Right cardiac atrium (tissue), 5 donors: Measurements from ENCODE around the gene LAMA5. TPM values are rescaled to one million over a fixed set of nuclear protein-coding genes. Genes with fewer than 3 reads are reported as not detected.

Source experiments
- ATAC-seq, 2 donors: fragments of 200-7000 bp; cut with Tn5 transposase; one replicate each; pipeline versions ENCODE4 v1.8.0 to v1.9.1; 2020; ENCODE audit warnings: moderate library complexity in 2 of 2, mild to moderate bottlenecking in 1 of 2
- DNase-seq, 3 donors: peaks; one replicate each; pipeline ENCODE4 v3.0.0-alpha.2; 2020
- H3K27ac ChIP-seq: one replicate; pipeline ENCODE4 v1.5.1; 2013; ENCODE audit warnings: mild to moderate bottlenecking, low read length, control low read depth, moderate library complexity
- H3K27me3 ChIP-seq: one replicate; pipeline ENCODE4 v1.6.1; 2013; ENCODE audit not compliant: control insufficient read depth, insufficient read depth
- H3K4me1 ChIP-seq: one replicate; pipeline ENCODE4 v1.6.1; 2013; ENCODE audit warnings: low read length; ENCODE audit not compliant: control insufficient read depth, insufficient read depth
- H3K4me3 ChIP-seq: one replicate; pipeline ENCODE4 v1.5.1; 2013; ENCODE audit warnings: low read length, control low read depth
- H3K9me3 ChIP-seq: one replicate; pipeline ENCODE4 v1.6.1; 2013; ENCODE audit warnings: low read length; ENCODE audit not compliant: control insufficient read depth
- WGBS: extraction: QIAGEN DNeasy Blood & Tissue Kit; methylation state at CpG from one replicate; pipeline ENCODE4 v1.1.7; 2013; 5-methylcytosine and 5-hydroxymethylcytosine counted together
- intact Hi-C, 4 donors: fragments of 100-400 bp; cut with DNase I; formaldehyde crosslinking; loops; one replicate each; pipeline versions ENCODE4 v1.11.0 to v1.14.0; 2022 to 2023
- polyA plus RNA-seq: library from polyadenylated mRNA; stranded (reverse); fragments of 200-250 nt; gene quantifications from one replicate; pipeline ENCODE4 v1.2.3, GENCODE V29; 2013
- total RNA-seq, 4 donors: library from RNA; stranded (reverse); fragmentation: NEBNext Ultra II Directional; extraction: Animal tissue kit (Norgen Biotek cat#: 25700); gene quantifications; one replicate each; pipeline ENCODE4 v1.2.1, GENCODE V29; 2021
- donor health status: healthy with polysubstance abuse.
- donor health status: DM: no; HTN: yes; CAD: no.
- donor health status: DM: no; HTN: no; CAD: no.
- donor health status: DM: no; HTN: yes; CAD: no; lungs with severe emphysema.
- donor health status: DM: yes; HTN: yes; CAD: no.

LAMA5 gene
- total and polyA plus RNA-seq, 5 donors, result 77.4 to 97.9 (median 88.6) TPM

DNA sequence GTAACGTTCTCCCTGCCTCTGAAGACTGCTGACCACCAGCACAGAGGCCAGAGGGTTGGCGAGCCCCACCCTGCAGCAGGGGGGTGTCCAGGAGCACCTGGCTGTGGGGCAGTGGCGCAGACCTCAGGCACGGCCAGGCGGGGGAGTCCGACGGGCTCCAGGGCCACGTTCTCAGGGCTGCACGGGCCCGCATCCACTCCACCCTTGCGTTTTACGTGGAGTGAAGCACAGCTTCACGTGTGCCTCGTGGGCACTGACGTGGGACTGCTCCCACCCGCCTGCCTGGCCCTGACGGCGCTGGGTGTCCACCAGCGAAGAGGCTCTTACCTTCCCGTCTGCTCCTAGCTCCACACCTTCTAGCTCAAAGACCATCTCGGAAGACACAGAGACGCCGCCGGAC, 26.7 kb upstream of the LAMA5 start:
- Histone ChIP-seq H3K9me3 (no peaks in the 10 kb centered on the region), H3K4me3 (no peak overlapping the region), H3K27ac (no peak overlapping the region), H3K27me3 (no peaks in the 10 kb centered on the region), H3K4me1 (no peaks in the 10 kb centered on the region)
- 90% methylated on average over 24 of the region's 24 CpGs for whole genome bisulfite sequencing
- no peak for ATAC-seq
- intact Hi-C loops, result no loop called here
- DNase-seq, result no peak

DNA sequence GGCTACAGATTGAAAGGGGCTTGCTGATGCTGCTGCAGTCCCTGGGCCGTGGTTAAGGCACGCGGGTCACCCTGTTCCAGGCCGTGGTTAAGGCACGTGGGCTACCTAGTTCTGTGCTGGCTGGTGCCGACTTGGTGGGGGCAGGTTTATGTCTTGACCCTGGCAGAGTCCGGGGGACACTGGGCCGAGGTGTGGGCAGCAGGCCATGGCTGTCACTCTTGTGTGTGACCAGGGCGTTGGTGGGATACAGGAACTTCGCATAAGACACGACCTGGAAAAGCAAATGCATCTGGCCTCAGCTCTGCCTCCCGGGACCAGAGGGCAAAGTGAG, 26.2 kb upstream of the LAMA5 start:
- DNase-seq (no peak), ATAC-seq (no peak)
- Histone ChIP-seq H3K4me1 (no peaks in the 10 kb centered on the region), H3K9me3 (no peaks in the 10 kb centered on the region), H3K4me3 (no peak overlapping the region), H3K27ac (no peak overlapping the region), H3K27me3 (no peaks in the 10 kb centered on the region)
- intact Hi-C loops, result no loop called here
- WGBS, result 80% methylated on average over 12 of the region's 12 CpGs

- H3K4me1 ChIP-seq, result peaks cover 2% of the 10 kb centered on the region
- H3K27ac ChIP-seq, result no peak overlapping the region
- H3K9me3 ChIP-seq, result no peaks in the 10 kb centered on the region
- 88% methylated on average over 21 of the region's 21 CpGs for WGBS
- H3K4me3 ChIP-seq, result no peak overlapping the region
- intact Hi-C loops, result no loop called here
- peak in 1 of 2 donors; percentile 3 for ATAC-seq
- DNase-seq, result no peak
- H3K27me3 ChIP-seq, result no peaks in the 10 kb centered on the region
Observed at GRCh38 chr20:62392621-62393334, 25.7 kb upstream of the LAMA5 start.

DNA sequence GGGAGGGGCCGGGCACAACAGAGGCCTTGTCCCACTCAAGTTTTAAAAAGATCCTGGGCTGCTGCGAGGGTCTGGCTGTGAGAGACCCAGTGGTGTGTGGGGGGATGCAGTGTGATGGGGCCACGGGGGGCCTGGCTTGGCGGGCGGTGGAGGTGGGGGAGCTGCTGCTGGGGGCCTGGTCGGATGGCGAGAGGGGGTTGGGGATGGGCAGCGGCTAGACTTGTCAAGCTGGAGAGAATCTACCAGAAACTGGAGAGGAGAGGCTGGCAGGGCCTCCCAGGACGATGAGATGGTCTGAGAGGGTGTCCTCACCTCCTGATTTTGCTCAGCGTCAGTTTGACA, 24.9 kb upstream of the LAMA5 start:
- no peak overlapping the region for H3K27ac ChIP-seq
- intact Hi-C loops, result no loop called here
- 82% methylated on average over 10 of the region's 10 CpGs for WGBS

DNA sequence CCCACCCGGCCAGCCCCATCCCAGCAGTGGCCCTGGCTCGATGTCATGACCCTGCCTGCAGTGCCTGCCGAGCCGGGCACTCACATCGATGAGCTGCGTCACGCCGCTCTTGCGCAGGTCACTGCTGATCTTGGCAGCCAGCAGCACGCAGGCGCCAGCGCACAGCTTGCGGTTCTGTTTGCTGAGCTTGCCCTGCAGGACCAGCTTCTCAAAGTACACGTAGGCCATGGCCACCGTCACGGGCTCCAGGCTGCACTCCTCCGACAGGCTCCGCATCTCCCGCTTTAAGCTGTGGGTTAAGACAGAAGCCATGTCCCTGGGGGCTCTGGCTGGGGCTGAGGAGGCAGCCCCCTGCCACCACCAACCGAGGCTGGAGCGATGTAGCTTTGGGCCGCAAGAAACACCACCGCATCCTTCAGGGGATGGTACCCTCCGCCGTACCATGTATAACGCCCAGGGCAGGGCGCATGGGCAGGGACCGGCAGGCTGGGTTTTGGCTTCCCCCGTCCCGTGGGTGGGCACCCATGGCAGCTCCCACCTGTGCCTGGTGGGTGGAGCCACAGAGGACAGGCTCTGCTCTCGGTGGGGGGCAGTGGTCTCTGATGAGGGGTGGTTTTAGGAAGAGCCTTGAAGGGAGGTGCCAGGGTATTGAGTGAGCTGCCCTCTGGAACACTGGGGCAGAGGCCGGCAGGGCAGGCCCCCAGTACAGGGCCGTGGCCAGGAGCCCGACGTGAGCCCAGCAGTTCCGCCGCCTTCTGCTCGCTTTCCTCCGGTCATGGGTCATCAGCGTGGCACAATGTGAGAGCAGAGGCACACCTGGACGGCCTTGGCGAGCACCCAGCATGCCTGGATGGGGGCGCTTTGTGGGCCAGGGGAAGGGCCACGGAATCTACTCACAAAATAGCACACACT, 24.3 kb upstream of the LAMA5 start:
- intact Hi-C loops, result no loop called here
- no peaks in the 10 kb centered on the region for H3K27me3 ChIP-seq
- H3K9me3 ChIP-seq, result no peaks in the 10 kb centered on the region
- ATAC-seq (no peak), DNase-seq (no peak)
- H3K4me1 ChIP-seq, result peaks cover 6% of the 10 kb centered on the region
- no peak overlapping the region for H3K27ac ChIP-seq
- H3K4me3 ChIP-seq, result no peak overlapping the region
- 88% methylated on average over 44 of the region's 44 CpGs for WGBS

More for the DNA sequence above, 24.9 kb upstream of the LAMA5 start:
- ATAC-seq, result no peak
- DNase-seq, result no peak
- Histone ChIP-seq H3K4me3 (no peak overlapping the region), H3K9me3 (no peaks in the 10 kb centered on the region), H3K27me3 (no peaks in the 10 kb centered on the region), H3K4me1 (peaks cover 6% of the 10 kb centered on the region)

- no peak for ATAC-seq
- Histone ChIP-seq H3K4me1 (peaks cover 8% of the 10 kb centered on the region), H3K4me3 (no peak overlapping the region), H3K9me3 (no peaks in the 10 kb centered on the region), H3K27ac (no peak overlapping the region), H3K27me3 (no peaks in the 10 kb centered on the region)
- 80% methylated on average over 29 of the region's 29 CpGs for WGBS
- no peak for DNase-seq
- intact Hi-C loops, result no loop called here
Observed at GRCh38 chr20:62390317-62391164, 23.4 kb upstream of the LAMA5 start.

GRCh38 chr20:62389601-62390087, 22.5 kb upstream of the LAMA5 start:
- Histone ChIP-seq H3K4me3 (no peak overlapping the region), H3K9me3 (no peaks in the 10 kb centered on the region), H3K4me1 (peaks cover 8% of the 10 kb centered on the region), H3K27me3 (no peaks in the 10 kb centered on the region), H3K27ac (no peak overlapping the region)
- 80% methylated on average over 5 of the region's 5 CpGs for WGBS
- ATAC-seq, result no peak
- DNase-seq, result no peak
- intact Hi-C loops, result loop anchor here in 3 of 4 donors (5.0 to 10.0 kb wide), 3 partner anchors 92 to 375 kb away; partner anchors contain the start of gene MTG2 (in 1 of the 3)

DNA sequence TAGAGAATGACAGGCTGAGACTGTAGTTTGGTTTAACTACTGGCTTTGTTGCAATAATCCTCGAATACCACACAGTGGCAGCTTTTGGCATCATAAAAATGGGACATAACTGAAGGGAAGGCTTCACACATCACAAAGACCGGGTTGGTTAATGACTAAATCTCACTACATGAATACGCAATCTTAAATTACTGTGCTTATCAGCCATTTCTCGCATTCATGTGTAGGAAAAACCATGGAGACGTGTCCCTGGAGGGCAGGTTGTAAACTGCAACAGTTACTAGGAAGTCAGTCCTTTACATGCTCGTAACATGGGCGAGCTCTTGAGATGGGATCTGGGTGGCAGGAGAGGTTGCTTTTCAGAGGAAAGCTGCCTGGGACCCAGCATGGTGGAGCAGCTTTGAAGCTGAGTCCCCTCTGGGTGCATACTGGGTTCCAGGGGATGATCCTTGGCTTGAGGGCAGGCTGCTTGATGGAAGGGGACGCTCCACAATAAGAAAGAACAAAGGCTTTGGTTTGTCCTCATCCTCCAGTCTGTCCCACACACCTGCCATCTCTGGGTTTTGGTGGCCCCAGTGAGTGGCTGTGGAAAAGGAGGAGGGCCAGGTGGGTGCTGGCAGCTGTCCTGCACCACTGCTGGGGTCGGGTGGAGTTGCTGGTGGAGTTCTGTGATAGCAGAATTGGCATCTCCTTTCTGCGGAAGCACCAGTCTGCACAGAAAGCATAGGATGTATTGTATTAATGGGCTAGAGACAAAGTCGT, 21.9 kb upstream of the LAMA5 start:
- H3K4me3 ChIP-seq, result no peak overlapping the region
- 79% methylated on average over 11 of the region's 11 CpGs for WGBS
- intact Hi-C loops, result loop anchor here in 3 of 4 donors (5.0 to 10.0 kb wide), 3 partner anchors 92 to 374 kb away; partner anchors contain the start of gene MTG2 (in 1 of the 3)

GRCh38 chr20:62387933-62388635, 21.0 kb upstream of the LAMA5 start:
- ATAC-seq (no peak), DNase-seq (no peak)
- Histone ChIP-seq H3K27ac (no peak overlapping the region), H3K4me3 (peak overlapping the region; percentile 82), H3K9me3 (no peaks in the 10 kb centered on the region), H3K27me3 (no peaks in the 10 kb centered on the region), H3K4me1 (peaks cover 8% of the 10 kb centered on the region)
- WGBS, result 74% methylated on average over 20 of the region's 20 CpGs
- intact Hi-C loops, result loop anchor here in 3 of 4 donors (5.0 to 10.0 kb wide), 3 partner anchors 91 to 373 kb away; partner anchors contain the start of gene MTG2 (in 1 of the 3)

More for the DNA sequence above, 21.9 kb upstream of the LAMA5 start:
- Histone ChIP-seq H3K4me1 (peaks cover 8% of the 10 kb centered on the region), H3K27me3 (no peaks in the 10 kb centered on the region), H3K9me3 (no peaks in the 10 kb centered on the region), H3K27ac (no peak overlapping the region)
- DNase-seq (no peak), ATAC-seq (no peak)
